Gastrocnemius medialis (tissue), 4 donors: ENCODE measurements around the gene TBX3.

Source experiments
- POLR2A ChIP-seq, 2 donors: fragments of 450-650 bp; IDR thresholded peaks; one replicate each; pipeline ENCODE4 v1.6.1; 2017; ENCODE audit warnings: antibody characterized with exemption in 2 of 2, mild to moderate bottlenecking in 2 of 2, moderate library complexity in 2 of 2
- TF ChIP-seq, protein P1 (sequence below), 5 experiments: fragments of 450-650 bp in 3 of 5; fragments of 200-600 bp in 2 of 5; sonication (generic) in 2 of 5; IDR thresholded peaks in 4 of 5; conservative IDR thresholded peaks in 1 of 5; 1 replicate in 4 of 5; 2 replicates in 1 of 5; pipeline ENCODE4 v1.5.1; 2016 to 2019; ENCODE audit warnings: antibody characterized with exemption in 5 of 5, mild to moderate bottlenecking in 3 of 5, moderate library complexity in 3 of 5

GRCh38 chr12:114656906-114657596, 26.9 kb downstream of the TBX3 start:
- no peak for TF ChIP-seq POLR2A (IDR thresholded peaks at IDR 0.05)
- TF ChIP-seq, protein P1, sequence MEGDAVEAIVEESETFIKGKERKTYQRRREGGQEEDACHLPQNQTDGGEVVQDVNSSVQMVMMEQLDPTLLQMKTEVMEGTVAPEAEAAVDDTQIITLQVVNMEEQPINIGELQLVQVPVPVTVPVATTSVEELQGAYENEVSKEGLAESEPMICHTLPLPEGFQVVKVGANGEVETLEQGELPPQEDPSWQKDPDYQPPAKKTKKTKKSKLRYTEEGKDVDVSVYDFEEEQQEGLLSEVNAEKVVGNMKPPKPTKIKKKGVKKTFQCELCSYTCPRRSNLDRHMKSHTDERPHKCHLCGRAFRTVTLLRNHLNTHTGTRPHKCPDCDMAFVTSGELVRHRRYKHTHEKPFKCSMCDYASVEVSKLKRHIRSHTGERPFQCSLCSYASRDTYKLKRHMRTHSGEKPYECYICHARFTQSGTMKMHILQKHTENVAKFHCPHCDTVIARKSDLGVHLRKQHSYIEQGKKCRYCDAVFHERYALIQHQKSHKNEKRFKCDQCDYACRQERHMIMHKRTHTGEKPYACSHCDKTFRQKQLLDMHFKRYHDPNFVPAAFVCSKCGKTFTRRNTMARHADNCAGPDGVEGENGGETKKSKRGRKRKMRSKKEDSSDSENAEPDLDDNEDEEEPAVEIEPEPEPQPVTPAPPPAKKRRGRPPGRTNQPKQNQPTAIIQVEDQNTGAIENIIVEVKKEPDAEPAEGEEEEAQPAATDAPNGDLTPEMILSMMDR (IDR thresholded peaks at IDR 0.05 in 4 of 5, conservative IDR thresholded peaks at IDR 0.05 in 1 of 5): no peak
